Activated T-helper 1 cell treated with anti-CD3 and anti-CD28 coated beads, Interleukin-12 subunit alpha, Interleukin-12 subunit beta, Interleukin-2, Interleukin-4 antibody, amounts not matched to agents 30 ng/mL and 10 ng/mL and 1 ng/mL, durations not matched to agents 14 hours and 24 hours and 36 hours (primary cell): ENCODE results near the gene PPARA. TPM values are rescaled to one million over a fixed set of nuclear protein-coding genes. Genes with fewer than 3 reads are reported as not detected.

Source experiments
- DNase-seq: peaks from one replicate; pipeline ENCODE4 v3.0.0; 2021; ENCODE audit warnings: low spot score
- H3K27ac Mint-ChIP-seq: one replicate; pipeline ENCODE4 v1.8.0; 2021; ENCODE audit warnings: mild to moderate bottlenecking, mixed read lengths
- H3K27me3 Mint-ChIP-seq: one replicate; pipeline ENCODE4 v1.8.0; 2022; ENCODE audit warnings: mild to moderate bottlenecking, moderate library complexity, mixed read lengths; ENCODE audit not compliant: insufficient read depth
- H3K36me3 Mint-ChIP-seq: one replicate; pipeline ENCODE4 v1.8.0; 2021; ENCODE audit warnings: low read depth, mixed read lengths
- H3K4me1 Mint-ChIP-seq: one replicate; pipeline ENCODE4 v1.8.0; 2021; ENCODE audit warnings: low read depth, mixed read lengths
- H3K4me3 Mint-ChIP-seq: one replicate; pipeline ENCODE4 v1.8.0; 2021; ENCODE audit warnings: mild to moderate bottlenecking, moderate library complexity, mixed read lengths
- H3K9me3 Mint-ChIP-seq: one replicate; pipeline ENCODE4 v1.8.0; 2021; ENCODE audit warnings: mixed read lengths
- intact Hi-C: fragments of 100-400 bp; cut with micrococcal nuclease; formaldehyde crosslinking; loops from one replicate; pipeline ENCODE4 v1.15.1; 2024
- total RNA-seq: library from RNA; stranded (reverse); gene quantifications from 2 replicates; pipeline ENCODE4 v1.2.3, GENCODE V29; 2022

The PPARA gene
- total RNA-seq, 1 donor from 2014 or later: 11.6 TPM

GRCh38 chr22:46281866-46282678 is 131.7 kb downstream of the PPARA start:
- H3K4me1 Mint-ChIP-seq: no peaks in the 10 kb centered on the region
- intact Hi-C loops: no loop called here

DNA sequence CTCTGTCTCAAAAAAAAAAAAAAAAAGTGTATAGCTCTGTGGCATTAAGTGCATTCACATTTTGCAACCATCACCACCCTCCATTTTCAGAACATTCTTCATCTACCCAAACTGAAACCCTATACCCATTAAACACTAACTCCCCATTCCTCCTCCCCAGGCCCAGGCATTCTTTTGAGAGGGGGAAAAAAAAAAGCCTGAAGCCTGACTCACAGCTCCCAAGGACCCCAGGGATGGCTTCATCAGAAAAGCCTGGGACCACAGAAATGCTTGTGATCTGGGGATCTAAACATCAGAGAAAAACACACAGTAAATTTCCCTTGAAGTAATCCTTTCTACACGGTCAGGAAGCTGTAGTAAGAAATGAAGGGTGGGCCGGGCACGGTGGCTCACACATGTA is 135.7 kb downstream of the PPARA start:
- peaks cover 12% of the 10 kb centered on the region for H3K4me1 Mint-ChIP-seq
- DNase-seq: no peak
- intact Hi-C loops: no loop called here
- H3K27ac Mint-ChIP-seq: no peak overlapping the region
- H3K4me3 Mint-ChIP-seq: no peak overlapping the region
- H3K9me3 Mint-ChIP-seq: no peaks in the 10 kb centered on the region
- peaks cover 28% of the 10 kb centered on the region for H3K36me3 Mint-ChIP-seq
- H3K27me3 Mint-ChIP-seq: no peaks in the 10 kb centered on the region

More at GRCh38 chr22:46281866-46282678, 131.7 kb downstream of the PPARA start:
- Mint-ChIP-seq H3K9me3 (no peaks in the 10 kb centered on the region), H3K36me3 (peaks cover 24% of the 10 kb centered on the region), H3K27me3 (no peaks in the 10 kb centered on the region), H3K27ac (no peak overlapping the region), H3K4me3 (no peak overlapping the region)
- DNase-seq: no peak

GRCh38 chr22:46286941-46287872 is 136.9 kb downstream of the PPARA start:
- no peaks in the 10 kb centered on the region for H3K27me3 Mint-ChIP-seq
- peaks cover 26% of the 10 kb centered on the region for H3K36me3 Mint-ChIP-seq
- DNase-seq: no peak
- peak overlapping the region; percentile 79 for H3K4me3 Mint-ChIP-seq
- H3K9me3 Mint-ChIP-seq: no peaks in the 10 kb centered on the region
- peak overlapping the region; percentile 73 for H3K27ac Mint-ChIP-seq
- H3K4me1 Mint-ChIP-seq: peaks cover 12% of the 10 kb centered on the region
- intact Hi-C loops: no loop called here

DNA sequence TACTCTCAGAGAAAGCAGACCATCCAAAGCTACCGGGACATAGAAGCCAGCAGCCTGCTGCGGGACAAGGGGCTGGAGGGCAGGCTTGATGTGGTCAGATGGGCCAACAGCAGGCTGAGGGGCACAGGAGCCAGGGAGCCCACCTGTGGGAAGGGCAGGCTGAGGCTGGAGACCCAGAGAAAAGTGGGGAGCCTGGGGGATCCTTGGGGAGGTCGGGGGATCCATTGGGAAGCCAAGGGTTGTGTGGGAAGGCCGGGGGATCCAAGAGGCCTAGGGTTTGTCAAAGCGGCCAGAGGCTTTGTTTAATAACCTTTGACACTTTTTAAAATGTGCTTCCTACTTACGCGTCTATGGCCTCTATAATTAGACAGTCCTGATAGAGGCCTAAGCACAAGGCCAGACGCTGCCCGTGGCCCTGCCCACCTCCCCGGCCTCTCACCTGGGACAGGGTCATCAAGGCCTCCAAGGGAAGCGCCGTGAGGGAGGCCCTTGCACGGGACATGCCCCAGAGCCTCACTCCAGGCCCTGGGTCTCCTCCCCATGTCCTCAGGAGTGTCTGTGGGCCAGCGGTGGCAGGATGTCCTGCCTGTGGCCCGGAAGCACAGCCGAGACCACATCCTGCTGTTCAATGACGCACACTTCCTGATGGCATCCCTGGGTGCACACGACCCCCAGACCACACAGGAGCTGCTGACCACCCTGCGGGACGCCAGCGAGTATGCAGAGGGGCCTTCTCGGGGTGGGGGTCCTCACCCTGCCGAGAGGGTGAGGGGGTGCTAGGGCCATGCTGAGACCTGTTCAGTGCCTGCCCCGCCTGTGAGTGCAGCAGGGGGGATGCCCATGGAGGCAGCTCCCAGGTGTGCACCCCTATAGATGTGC is 137.8 kb downstream of the PPARA start:
- Mint-ChIP-seq H3K4me3 (peak overlapping the region; percentile 79), H3K27me3 (no peaks in the 10 kb centered on the region), H3K36me3 (peaks cover 33% of the 10 kb centered on the region), H3K9me3 (no peaks in the 10 kb centered on the region), H3K4me1 (peaks cover 12% of the 10 kb centered on the region), H3K27ac (peak overlapping the region; percentile 73)
- peak; percentile 15 for DNase-seq
- intact Hi-C loops: no loop called here

DNA sequence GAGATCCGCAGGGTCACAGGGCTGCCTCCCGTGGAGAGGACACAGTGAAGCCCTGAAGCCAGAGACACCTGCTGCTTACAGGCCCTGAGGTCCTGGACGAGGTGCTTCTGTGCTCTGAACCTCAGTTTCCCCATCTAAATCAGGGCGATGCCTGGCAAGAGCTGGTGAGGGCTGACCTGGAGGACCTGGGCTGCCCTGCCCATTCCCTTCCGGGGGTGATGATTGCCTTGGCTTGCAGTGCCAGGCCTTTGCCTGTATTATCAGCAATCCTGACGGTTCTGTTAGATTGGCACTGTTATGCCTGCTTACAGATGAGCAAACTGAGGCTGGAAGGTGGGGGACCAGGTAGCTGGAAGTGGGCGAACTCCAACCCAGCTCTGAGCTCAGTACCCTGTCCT is 138.5 kb downstream of the PPARA start:
- H3K27me3 Mint-ChIP-seq: no peaks in the 10 kb centered on the region
- no peak overlapping the region for H3K4me3 Mint-ChIP-seq
- no peak for DNase-seq
- no peaks in the 10 kb centered on the region for H3K9me3 Mint-ChIP-seq
- peaks cover 36% of the 10 kb centered on the region for H3K36me3 Mint-ChIP-seq
- intact Hi-C loops: no loop called here
- peaks cover 12% of the 10 kb centered on the region for H3K4me1 Mint-ChIP-seq
- no peak overlapping the region for H3K27ac Mint-ChIP-seq

DNA sequence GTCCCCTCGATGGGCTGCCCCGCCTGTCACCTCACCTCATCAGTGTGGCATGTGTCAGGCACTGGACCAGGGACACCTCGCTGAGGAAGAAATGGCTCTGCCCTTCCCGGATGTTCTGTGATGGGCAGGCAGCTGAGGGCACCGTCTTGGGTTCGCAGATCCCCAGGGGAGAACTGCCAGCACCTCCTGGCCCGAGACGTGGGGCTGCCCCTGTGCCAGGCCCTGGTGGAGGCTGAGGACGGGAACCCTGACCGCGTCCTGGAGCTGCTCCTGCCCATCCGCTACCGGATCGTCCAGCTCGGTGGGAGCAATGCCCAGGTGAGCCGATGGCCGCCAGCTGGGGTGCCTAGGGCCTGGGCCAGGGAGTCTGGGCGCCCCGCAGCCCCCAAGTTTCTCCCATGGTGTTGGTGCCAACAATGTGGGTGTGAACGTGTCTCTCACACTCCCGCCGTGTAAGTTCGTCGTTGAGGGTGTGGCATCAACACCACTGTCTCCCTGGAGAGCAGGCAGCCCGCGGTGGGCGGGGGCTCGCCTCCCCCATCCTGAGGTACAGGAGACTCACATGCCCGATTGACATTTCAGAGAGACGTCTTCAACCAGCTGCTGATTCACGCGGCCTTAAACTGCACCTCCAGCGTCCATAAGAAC is 139.0 kb downstream of the PPARA start:
- no peak for DNase-seq
- Mint-ChIP-seq H3K27ac (no peak overlapping the region), H3K27me3 (no peaks in the 10 kb centered on the region), H3K9me3 (no peaks in the 10 kb centered on the region), H3K4me1 (peaks cover 12% of the 10 kb centered on the region), H3K36me3 (peaks cover 31% of the 10 kb centered on the region), H3K4me3 (no peak overlapping the region)
- intact Hi-C loops: no loop called here

DNA sequence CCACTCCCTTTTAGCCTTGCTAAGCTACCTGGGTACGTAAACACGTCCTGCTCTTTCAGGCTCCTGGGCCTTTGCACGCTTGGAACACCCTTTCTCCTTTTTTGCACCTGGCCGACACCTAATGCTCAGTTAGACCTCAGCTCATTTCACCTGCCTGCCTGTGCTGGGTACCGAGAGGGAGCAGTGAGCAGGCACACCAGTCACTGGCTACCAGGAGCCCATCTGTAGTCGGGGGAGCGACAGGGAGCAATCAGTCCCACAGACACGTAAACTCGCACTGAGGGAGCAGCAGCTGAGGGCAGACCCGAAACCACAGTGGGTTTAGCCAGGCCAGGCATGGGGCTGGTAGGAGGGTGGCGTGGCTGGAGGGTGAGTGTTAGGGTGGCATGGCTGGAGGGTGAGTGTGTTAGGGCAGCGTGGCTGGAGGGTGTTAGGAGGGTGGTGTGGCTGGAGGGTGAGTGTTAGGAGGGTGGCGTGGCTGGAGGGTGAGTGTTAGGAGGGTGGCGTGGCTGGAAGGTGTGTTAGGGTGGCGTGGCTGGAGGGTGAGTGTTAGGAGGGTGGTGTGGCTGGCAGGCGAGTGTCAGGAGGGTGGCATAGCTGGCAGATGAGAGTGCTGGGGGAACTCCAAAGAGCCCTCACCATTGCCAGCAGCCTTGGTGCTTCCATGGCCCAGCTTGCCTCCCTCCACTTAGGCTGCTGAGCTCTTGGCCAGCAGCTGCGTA is 140.0 kb downstream of the PPARA start:
- Mint-ChIP-seq H3K27ac (peak overlapping the region; percentile 20), H3K36me3 (peaks cover 29% of the 10 kb centered on the region), H3K4me1 (peaks cover 18% of the 10 kb centered on the region), H3K27me3 (no peaks in the 10 kb centered on the region), H3K4me3 (no peak overlapping the region), H3K9me3 (no peaks in the 10 kb centered on the region)
- no peak for DNase-seq
- intact Hi-C loops: no loop called here

DNA sequence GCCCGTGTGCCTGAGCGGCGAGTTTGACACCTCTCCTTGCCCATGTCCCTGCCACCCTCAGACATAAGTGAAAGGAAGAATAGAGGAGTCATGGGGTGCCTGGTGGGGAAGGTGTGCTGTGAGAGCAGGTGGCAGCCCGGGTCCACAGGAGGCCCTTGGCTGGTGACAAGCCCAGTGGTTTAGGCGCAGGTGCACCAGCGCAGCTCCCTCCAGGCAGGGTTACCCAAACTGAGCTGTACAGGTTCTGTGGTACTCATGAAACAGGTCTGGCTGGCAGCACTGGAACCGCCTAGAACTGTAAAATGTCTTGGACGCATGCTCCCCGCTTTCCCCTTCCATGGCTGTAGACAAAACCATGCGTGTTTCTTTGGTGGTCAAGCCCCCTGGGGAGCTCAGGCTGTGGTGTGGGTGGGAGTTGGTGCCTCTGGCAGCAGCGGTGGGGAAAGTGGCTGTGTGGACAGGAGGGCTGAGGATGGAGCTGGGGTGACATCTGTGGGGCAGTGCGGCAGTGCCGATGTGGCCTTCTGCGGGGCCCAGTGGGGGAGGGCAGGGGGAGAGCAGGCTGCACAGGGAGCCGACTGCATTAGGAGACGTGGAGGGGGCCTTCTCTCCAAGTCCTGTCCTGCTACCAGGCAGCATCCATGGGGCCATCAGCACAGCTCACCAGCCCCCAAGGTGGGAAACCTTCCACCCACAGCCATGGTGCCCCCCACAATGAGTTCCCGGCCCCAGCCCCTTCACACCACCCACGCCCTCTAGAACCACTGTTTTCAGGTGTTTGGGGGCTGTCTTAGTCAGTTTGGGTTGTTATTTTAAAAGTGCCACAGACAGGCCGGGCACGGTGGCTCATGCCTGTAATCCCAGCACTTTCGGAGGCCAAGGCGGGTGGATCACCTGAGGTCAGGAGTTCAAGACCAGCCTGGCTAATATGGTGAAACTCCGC is 140.8 kb downstream of the PPARA start:
- H3K27ac Mint-ChIP-seq: no peak overlapping the region
- peaks cover 26% of the 10 kb centered on the region for H3K4me1 Mint-ChIP-seq
- peaks cover 26% of the 10 kb centered on the region for H3K36me3 Mint-ChIP-seq
- no peak for DNase-seq
- H3K27me3 Mint-ChIP-seq: no peaks in the 10 kb centered on the region
- intact Hi-C loops: no loop called here
- H3K4me3 Mint-ChIP-seq: no peak overlapping the region
- no peaks in the 10 kb centered on the region for H3K9me3 Mint-ChIP-seq

DNA sequence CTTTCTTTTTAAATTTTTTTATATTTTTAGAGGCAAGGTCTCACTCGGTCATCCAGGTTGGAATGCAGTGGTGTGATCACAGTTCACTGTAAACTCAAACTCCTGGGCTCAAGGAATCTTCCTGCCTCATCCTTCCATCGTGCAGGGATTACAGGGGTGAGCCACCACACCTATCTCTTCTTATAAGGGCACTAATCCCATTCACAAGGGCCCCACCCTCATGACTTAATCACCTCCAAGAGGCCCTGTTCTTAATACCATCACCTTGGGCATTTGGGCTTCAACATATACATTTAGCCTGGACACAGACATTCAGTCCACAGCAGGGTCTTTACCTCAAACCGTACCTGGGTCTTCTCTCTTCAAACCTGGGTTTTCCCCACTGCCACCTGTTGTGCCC is 141.8 kb downstream of the PPARA start:
- H3K27me3 Mint-ChIP-seq: no peaks in the 10 kb centered on the region
- H3K27ac Mint-ChIP-seq: no peak overlapping the region
- H3K36me3 Mint-ChIP-seq: peaks cover 28% of the 10 kb centered on the region
- H3K4me1 Mint-ChIP-seq: peaks cover 33% of the 10 kb centered on the region
- no peak for DNase-seq
- intact Hi-C loops: no loop called here
- no peaks in the 10 kb centered on the region for H3K9me3 Mint-ChIP-seq
- no peak overlapping the region for H3K4me3 Mint-ChIP-seq

DNA sequence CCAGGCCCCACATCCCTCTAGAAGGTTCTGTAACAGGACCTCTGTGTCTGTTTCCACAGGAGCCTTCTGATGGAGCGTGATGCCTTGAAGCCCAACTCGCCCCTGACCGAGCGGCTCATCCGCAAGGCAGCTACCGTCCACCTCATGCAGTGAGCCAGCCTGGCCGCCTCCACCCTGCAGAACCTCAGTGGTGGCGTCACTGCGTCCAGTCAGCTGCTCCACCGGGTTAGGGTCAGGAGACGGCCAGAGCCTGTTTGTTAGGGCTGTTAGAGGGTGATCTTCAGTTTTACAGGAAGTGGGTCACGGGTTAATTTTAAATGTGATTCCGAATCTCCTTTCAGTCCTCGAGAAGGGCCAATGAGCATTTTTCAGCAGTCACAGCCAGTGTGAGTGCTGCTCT is 142.4 kb downstream of the PPARA start:
- Mint-ChIP-seq H3K36me3 (peaks cover 22% of the 10 kb centered on the region), H3K4me1 (peaks cover 33% of the 10 kb centered on the region), H3K4me3 (no peak overlapping the region), H3K27ac (no peak overlapping the region), H3K9me3 (no peaks in the 10 kb centered on the region), H3K27me3 (no peaks in the 10 kb centered on the region)
- DNase-seq: no peak
- intact Hi-C loops: no loop called here
